Left colon (tissue), 2 donors: ENCODE data around the gene ADARB1. TPM values are rescaled to one million over a fixed set of nuclear protein-coding genes. Genes with fewer than 3 reads are reported as not detected.
"Not testable (repeated sequence)": the region's sequence is repeated elsewhere in the genome, so short reads cannot be mapped to it uniquely, and the experiment has no call there.

Source experiments
- ATAC-seq: fragments of 200-7000 bp; cut with Tn5 transposase; one replicate; pipeline ENCODE4 v1.9.1; 2020; ENCODE audit warnings: mild to moderate bottlenecking, moderate library complexity
- DNase-seq, 2 donors: peaks; one replicate each; pipeline ENCODE4 v3.0.0-alpha.2; 2020
- intact Hi-C, 2 donors: fragments of 100-400 bp; cut with DNase I in 1 of 2; cut with micrococcal nuclease in 1 of 2; formaldehyde crosslinking; loops; one replicate each; pipeline versions ENCODE4 v1.11.2 to v1.14.0; 2022; cut with DNase I, micrococcal nuclease
- long read RNA-seq: library from polyadenylated mRNA; unstranded; transcript quantifications from one replicate; pipeline ENCODE4 v2.0.0, GENCODE V29; 2021
- total RNA-seq, 2 donors: library from RNA; stranded (reverse); fragmentation: NEBNext Ultra II Directional; extraction: Animal tissue kit (Norgen Biotek cat#: 25700); gene quantifications; one replicate each; pipeline ENCODE4 v1.2.1, GENCODE V29; 2021
- donor health status: DM: no; HTN: no; CAD: no.
- donor health status: DM: yes; HTN: yes; CAD: no.

The ADARB1 gene
- total RNA-seq, result 10 to 100 TPM in 1 of 2 donors, 1 to 10 TPM in 1; 6.9 to 12.4 TPM
- long read RNA-seq, partial matches to known transcripts, result 0 of 4 reads
- long read RNA-seq, other reads (novel, unspliced or antisense), result 4 of 4 reads

- ATAC-seq (peak; percentile 82), DNase-seq (peak; percentile 45 to 70)
- intact Hi-C loops, result no loop called here
Observed at GRCh38 chr21:45074048-45074817, at the start of gene ADARB1. Gene ADARB1 (plus strand): TSS chr21:45074580. CDS start chr21:45171657, 97,077 bp downstream.

- no peak for ATAC-seq
- DNase-seq, result no peak
- intact Hi-C loops, result no loop called here
Observed at GRCh38 chr21:45026066-45026745, 48.2 kb upstream of the ADARB1 start.

GRCh38 chr21:45026826-45027225 lies 47.6 kb upstream of the ADARB1 start:
- intact Hi-C loops, result no loop called here
- ATAC-seq (no peak), DNase-seq (no peak)

GRCh38 chr21:45027241-45028196 lies 46.9 kb upstream of the ADARB1 start:
- intact Hi-C loops, result no loop called here
- ATAC-seq (no peak), DNase-seq (no peak)

- ATAC-seq, intact Hi-C loops, DNase-seq: not testable (repeated sequence)
Observed at GRCh38 chr21:45028645-45029044, 45.7 kb upstream of the ADARB1 start.

GRCh38 chr21:45029298-45029947 lies 45.0 kb upstream of the ADARB1 start:
- no peak for DNase-seq

GRCh38 chr21:45029948-45030681 lies 44.3 kb upstream of the ADARB1 start:
- ATAC-seq (no peak), DNase-seq (no peak)
- intact Hi-C loops, result no loop called here

More at GRCh38 chr21:45029298-45029947, 45.0 kb upstream of the ADARB1 start:
- intact Hi-C loops, result no loop called here
- ATAC-seq, result no peak

- ATAC-seq (no peak), DNase-seq (no peak)
- intact Hi-C loops, result no loop called here
Observed at GRCh38 chr21:45030682-45031570, 43.5 kb upstream of the ADARB1 start.

- no peak for ATAC-seq
- intact Hi-C loops, result no loop called here
Observed at GRCh38 chr21:45031571-45032191, 42.7 kb upstream of the ADARB1 start.

GRCh38 chr21:45032332-45032731 lies 42.0 kb upstream of the ADARB1 start:
- DNase-seq (no peak), ATAC-seq (no peak)

More at GRCh38 chr21:45031571-45032191, 42.7 kb upstream of the ADARB1 start:
- no peak for DNase-seq

GRCh38 chr21:45032977-45033710 lies 41.2 kb upstream of the ADARB1 start:
- DNase-seq (no peak), ATAC-seq (no peak)
- intact Hi-C loops, result no loop called here

More at GRCh38 chr21:45032332-45032731, 42.0 kb upstream of the ADARB1 start:
- intact Hi-C loops, result no loop called here

- DNase-seq (no peak), ATAC-seq (no peak)
- intact Hi-C loops, result no loop called here
Observed at GRCh38 chr21:45033791-45034555, 40.4 kb upstream of the ADARB1 start.

GRCh38 chr21:45034556-45035476 lies 39.6 kb upstream of the ADARB1 start:
- ATAC-seq, result no peak
- intact Hi-C loops, result no loop called here
- no peak for DNase-seq

GRCh38 chr21:45035477-45035848 lies 38.9 kb upstream of the ADARB1 start:
- ATAC-seq (no peak), DNase-seq (peak in 1 of 2 donors; percentile 9)
- intact Hi-C loops, result no loop called here
